Measurements from ENCODE around the gene CEP72.
"Not testable (repeated sequence)": the region's sequence is repeated elsewhere in the genome, so short reads cannot be mapped to it uniquely, and the experiment has no call there.

Gene CEP72

GRCh38 chr5:620152-620551, 8.0 kb downstream of the CEP72 start:
- DNase-seq: no peak

GRCh38 chr5:620586-621180, 8.5 kb downstream of the CEP72 start:
- no peak for DNase-seq

- DNase-seq: no peak
Observed at GRCh38 chr5:621341-621761, 9.2 kb downstream of the CEP72 start.

GRCh38 chr5:622359-622758, 10.2 kb downstream of the CEP72 start:
- no peak for DNase-seq

GRCh38 chr5:622946-623522, 10.9 kb downstream of the CEP72 start:
- DNase-seq: no peak

GRCh38 chr5:623531-623930, 11.4 kb downstream of the CEP72 start:
- DNase-seq: no peak

GRCh38 chr5:624118-624950, 12.2 kb downstream of the CEP72 start:
- no peak for DNase-seq

GRCh38 chr5:624951-625230, 12.8 kb downstream of the CEP72 start:
- no peak for DNase-seq

- DNase-seq: no peak
Observed at GRCh38 chr5:625516-625915, 13.4 kb downstream of the CEP72 start.

GRCh38 chr5:626850-627249, 14.7 kb downstream of the CEP72 start:
- no peak for DNase-seq

GRCh38 chr5:627840-628239, 15.7 kb downstream of the CEP72 start:
- no peak for DNase-seq

GRCh38 chr5:628351-629205, 16.4 kb downstream of the CEP72 start:
- DNase-seq: not testable (repeated sequence)

GRCh38 chr5:633501-633955, 21.4 kb downstream of the CEP72 start:
- no peak for DNase-seq

GRCh38 chr5:634191-634590, 22.1 kb downstream of the CEP72 start:
- DNase-seq: no peak

GRCh38 chr5:635306-636055, 23.3 kb downstream of the CEP72 start:
- DNase-seq: no peak

GRCh38 chr5:636951-637350, 24.8 kb downstream of the CEP72 start:
- no peak for DNase-seq

GRCh38 chr5:637581-638450, 25.7 kb downstream of the CEP72 start:
- DNase-seq: no peak

- DNase-seq: no peak
Observed at GRCh38 chr5:638501-639252, 26.5 kb downstream of the CEP72 start.

- no peak for DNase-seq
Observed at GRCh38 chr5:639253-639530, 27.1 kb downstream of the CEP72 start.

GRCh38 chr5:639584-640213, 27.6 kb downstream of the CEP72 start:
- DNase-seq: no peak

Measured in EL (cell line).